ENCODE measurements around the gene LMBR1.
A peak's percentile ranks its signal among the peaks of the same experiment; 100 is the strongest.
"Not testable (repeated sequence)": the region's sequence is repeated elsewhere in the genome, so short reads cannot be mapped to it uniquely, and the experiment has no call there.

The LMBR1 gene

GRCh38 chr7:156655251-156655650 lies 237.7 kb downstream of the LMBR1 start:
- DNase-seq (ENCODE audit: low read depth in 2 of 2) = no peak

DNA sequence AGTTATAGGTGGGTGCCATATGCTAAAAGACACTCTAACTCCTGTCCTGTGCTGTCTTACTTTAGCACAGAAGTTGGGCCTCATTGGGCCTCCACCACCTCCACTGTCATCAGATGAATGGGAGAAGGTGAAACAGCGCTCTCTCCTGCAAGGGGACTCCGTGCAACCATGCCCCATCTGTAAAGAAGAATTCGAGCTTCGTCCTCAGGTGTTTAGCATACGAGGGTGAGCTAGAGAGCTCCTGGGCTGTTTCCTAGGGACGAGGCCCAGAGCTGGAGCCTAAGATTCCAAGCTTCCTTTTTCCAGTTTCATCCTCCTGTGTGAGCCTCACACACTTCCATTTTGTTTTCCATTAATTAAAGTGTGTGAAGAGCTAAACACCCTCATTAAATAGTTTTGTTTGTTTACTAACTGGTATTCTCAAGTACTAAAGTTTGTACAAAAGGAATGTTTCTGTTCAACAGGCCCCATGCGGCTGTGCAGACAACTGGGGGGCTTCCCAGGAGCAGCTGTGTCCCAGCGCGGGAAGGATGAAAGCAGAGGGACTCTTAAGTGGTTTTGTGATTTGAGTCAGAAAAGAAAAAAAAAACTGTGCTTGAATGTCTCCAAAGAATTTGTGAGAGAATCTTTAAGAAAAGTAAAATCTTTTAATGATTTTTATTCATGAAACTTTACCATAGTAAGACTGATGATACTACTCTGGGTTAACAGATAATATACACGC lies 238.3 kb downstream of the LMBR1 start:
- DNase-seq (ENCODE audit: low read depth in 2 of 2) = no peak

- no peak for DNase-seq (ENCODE audit: low read depth in 2 of 2)
These were observed 240.0 kb downstream of the LMBR1 start for GRCh38 chr7:156652886-156653568.

- no peak for DNase-seq (ENCODE audit: low read depth in 2 of 2)
These were observed 241.5 kb downstream of the LMBR1 start for GRCh38 chr7:156651474-156651873.

GRCh38 chr7:156650042-156650441 lies 242.9 kb downstream of the LMBR1 start:
- no peak for DNase-seq (ENCODE audit: low read depth in 2 of 2)

GRCh38 chr7:156647330-156647729 lies 245.7 kb downstream of the LMBR1 start:
- not testable (repeated sequence) for DNase-seq (ENCODE audit: low read depth in 2 of 2)

GRCh38 chr7:156642306-156643045 lies 250.5 kb downstream of the LMBR1 start:
- DNase-seq (ENCODE audit: low read depth in 2 of 2) = no peak

DNA sequence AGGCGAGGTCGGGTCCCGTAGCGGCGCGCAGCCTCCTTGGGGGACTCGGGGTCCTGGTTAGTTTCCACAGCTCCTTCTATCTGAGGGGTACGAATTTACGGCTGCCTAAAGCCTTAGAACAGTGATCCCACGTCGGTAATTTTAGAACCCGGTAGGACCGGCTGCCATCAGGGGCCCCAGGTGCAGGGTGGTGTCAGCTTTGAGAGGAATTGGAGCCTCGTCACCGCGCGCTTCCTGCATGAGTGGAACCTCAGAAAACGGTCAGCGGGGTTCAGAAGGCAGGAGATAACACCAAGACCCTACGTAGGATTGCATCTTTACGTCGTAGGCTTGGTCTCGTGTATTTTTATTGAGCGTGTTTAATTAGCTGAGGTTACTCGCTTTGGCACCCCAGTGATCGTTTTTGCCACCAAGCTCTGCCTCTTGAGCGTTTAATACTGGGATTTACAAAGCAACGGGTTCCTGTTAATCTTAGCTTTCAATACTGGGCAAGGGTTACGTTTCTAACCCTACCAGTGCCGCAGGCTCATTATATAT lies 252.0 kb downstream of the LMBR1 start:
- DNase-seq (ENCODE audit: low read depth in 2 of 2) = peak; percentile 20 to 26

GRCh38 chr7:156640257-156640948 lies 252.6 kb downstream of the LMBR1 start, which contains the start of gene RNF32:
TSS of gene RNF32 (plus strand) at chr7:156640774. CDS start at chr7:156643878, 3,104 bp downstream.
- peak; percentile 88 to 96 for DNase-seq (ENCODE audit: low read depth in 2 of 2)

- no peak for DNase-seq (ENCODE audit: low read depth in 2 of 2)
These were observed 253.3 kb downstream of the LMBR1 start for GRCh38 chr7:156639426-156640256.

DNA sequence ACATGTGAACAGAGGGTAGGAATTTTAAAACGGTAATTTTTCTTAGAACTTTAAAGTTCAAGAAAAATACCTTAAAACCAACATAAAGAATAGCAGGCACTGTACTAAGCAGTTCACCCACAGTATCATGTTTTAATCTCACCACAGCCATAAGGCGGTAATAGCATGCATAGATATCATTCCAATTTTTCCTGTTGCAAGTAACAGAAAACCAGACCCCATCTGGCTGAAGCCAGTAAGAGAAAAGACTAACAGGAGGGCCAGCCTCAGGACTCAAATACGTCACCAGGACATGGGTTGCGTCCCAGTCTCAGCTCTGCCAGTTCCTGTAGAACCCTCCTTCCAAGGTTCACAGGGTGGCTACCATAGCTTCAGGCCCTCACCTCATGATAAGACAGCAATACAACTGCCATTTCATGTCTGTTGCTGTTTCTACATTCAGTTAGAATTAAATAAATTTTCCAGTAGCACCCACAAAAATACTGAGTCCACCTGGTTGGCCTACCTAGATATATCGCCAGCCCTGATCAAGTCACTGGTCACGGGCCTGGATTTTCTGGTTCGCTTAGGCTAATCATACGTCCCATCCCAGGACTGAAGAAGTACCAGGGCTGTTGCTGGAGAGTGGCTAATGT lies 254.4 kb downstream of the LMBR1 start:
- DNase-seq (ENCODE audit: low read depth in 2 of 2) = no peak

GRCh38 chr7:156637093-156637492 lies 255.9 kb downstream of the LMBR1 start:
- not testable (repeated sequence) for DNase-seq (ENCODE audit: low read depth in 2 of 2)

- no peak for DNase-seq (ENCODE audit: low read depth in 2 of 2)
These were observed 257.2 kb downstream of the LMBR1 start for GRCh38 chr7:156635529-156636385.

- DNase-seq (ENCODE audit: low read depth in 2 of 2) = no peak
These were observed 258.9 kb downstream of the LMBR1 start for GRCh38 chr7:156634117-156634516.

GRCh38 chr7:156629873-156630272 lies 263.1 kb downstream of the LMBR1 start:
- no peak for DNase-seq (ENCODE audit: low read depth in 2 of 2)

DNA sequence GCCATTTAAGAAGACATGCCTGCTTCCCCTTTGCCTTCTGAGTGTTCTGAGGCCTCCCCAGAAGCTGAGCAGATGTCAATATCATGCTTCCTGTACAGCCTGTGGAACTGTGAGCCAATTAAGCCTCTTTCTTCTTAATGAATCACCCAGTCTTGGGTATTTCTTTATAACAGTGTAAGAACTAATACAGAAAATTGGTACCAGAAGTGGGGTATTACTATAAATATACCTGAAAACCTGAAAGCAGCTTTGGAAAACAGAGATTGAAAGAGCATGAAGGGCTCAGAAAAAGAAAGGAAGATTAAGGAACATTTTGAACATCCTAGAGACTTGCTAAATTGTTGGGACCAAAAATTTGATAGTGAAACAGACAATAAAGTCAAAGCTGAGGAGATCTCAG lies 264.4 kb downstream of the LMBR1 start:
- DNase-seq (ENCODE audit: low read depth in 2 of 2) = no peak

Measured in stimulated activated CD8-positive, alpha-beta memory T cell treated with anti-CD3 and anti-CD28 coated beads, Interleukin-15, amount 100 ng/mL, for 4 hours (primary cell).